Measurements from ENCODE around the gene CEP63. TPM values are rescaled to one million over a fixed set of nuclear protein-coding genes. Genes with fewer than 3 reads are reported as not detected.

The CEP63 gene
- total RNA-seq, 3 donors from 2014 or later (not counting 1 experiment from before 2014, with no cell fraction given), result 17.9 to 25.7 (median 19.5) TPM

DNA sequence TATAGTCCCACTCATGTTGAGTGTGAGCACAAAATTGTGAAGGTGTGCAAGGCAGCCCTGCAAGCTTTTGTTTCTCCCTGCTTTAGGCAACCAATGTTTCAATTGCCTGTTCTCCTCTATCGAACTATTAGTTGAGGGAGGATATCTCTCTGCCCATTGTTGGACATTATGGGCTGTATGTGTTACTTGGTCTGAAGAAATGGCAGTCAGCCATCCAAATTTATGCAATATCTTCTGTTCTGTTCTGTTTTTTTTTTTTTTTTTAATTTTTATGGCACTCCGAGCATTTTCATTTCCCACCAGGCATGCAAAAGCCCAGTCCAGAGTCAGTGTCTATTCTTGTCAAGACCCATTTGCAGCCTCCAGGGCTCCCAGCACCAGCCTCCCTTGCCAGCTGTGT is 44.0 kb upstream of the CEP63 start:
- Histone ChIP-seq H3K4me1 (ENCODE audit: control insufficient read depth, insufficient read depth, low read length) (no peaks in the 10 kb centered on the region), H3K27me3 (ENCODE audit: control insufficient read depth, insufficient read depth, low read length) (peaks cover 5% of the 10 kb centered on the region), H3K27ac (ENCODE audit: low read length) (no peak overlapping the region), H3K4me3 (ENCODE audit: low read length) (no peak overlapping the region), H3K9me3 (ENCODE audit: control insufficient read depth, insufficient read depth, low read length) (no peaks in the 10 kb centered on the region), H3K36me3 (ENCODE audit: control insufficient read depth, insufficient read depth, low read length) (no peaks in the 10 kb centered on the region)
- WGBS (ENCODE audit: insufficient coverage), result 100% methylated on average over 2 of the region's 2 CpGs
- H3K27ac Mint-ChIP-seq, result no peak overlapping the region
- H3K4me3 Mint-ChIP-seq, result no peak overlapping the region
- H3K9me3 Mint-ChIP-seq, result peaks cover 4 to 11% of the 10 kb centered on the region in 2 donors
- intact Hi-C loops (cut with micrococcal nuclease), result no loop called here
- no peak for DNase-seq
- H3K4me1 Mint-ChIP-seq, result no peaks in the 10 kb centered on the region
- H3K27me3 Mint-ChIP-seq (ENCODE audit: low read depth in 2 of 2), result peaks cover 36 to 40% of the 10 kb centered on the region in 2 donors
- ATAC-seq, result no peak
- H3K36me3 Mint-ChIP-seq, result no peaks in the 10 kb centered on the region
- TF ChIP-seq, protein P1, sequence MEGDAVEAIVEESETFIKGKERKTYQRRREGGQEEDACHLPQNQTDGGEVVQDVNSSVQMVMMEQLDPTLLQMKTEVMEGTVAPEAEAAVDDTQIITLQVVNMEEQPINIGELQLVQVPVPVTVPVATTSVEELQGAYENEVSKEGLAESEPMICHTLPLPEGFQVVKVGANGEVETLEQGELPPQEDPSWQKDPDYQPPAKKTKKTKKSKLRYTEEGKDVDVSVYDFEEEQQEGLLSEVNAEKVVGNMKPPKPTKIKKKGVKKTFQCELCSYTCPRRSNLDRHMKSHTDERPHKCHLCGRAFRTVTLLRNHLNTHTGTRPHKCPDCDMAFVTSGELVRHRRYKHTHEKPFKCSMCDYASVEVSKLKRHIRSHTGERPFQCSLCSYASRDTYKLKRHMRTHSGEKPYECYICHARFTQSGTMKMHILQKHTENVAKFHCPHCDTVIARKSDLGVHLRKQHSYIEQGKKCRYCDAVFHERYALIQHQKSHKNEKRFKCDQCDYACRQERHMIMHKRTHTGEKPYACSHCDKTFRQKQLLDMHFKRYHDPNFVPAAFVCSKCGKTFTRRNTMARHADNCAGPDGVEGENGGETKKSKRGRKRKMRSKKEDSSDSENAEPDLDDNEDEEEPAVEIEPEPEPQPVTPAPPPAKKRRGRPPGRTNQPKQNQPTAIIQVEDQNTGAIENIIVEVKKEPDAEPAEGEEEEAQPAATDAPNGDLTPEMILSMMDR (IDR thresholded peaks at IDR 0.05), result no peak

DNA sequence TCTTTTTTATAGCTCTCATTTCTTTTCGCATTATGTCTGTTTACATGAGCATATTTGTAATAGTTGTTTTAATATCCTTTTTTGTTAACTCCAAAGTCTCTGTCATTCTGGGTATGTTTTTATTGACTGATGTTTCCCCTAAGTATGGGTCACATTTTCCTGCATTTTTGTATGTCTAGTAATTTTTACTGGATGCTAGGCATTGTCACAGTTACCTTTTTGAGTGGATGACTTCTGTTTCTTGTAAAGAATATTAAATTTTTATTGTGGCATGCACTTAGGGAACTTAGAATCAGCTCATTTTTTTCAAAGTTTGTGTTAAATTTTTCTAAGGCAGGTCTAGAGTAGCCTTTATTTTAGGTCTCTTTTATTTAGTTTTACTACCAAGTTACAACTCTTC is 40.8 kb upstream of the CEP63 start:
- H3K27ac Mint-ChIP-seq, result no peak overlapping the region
- Histone ChIP-seq H3K9me3 (ENCODE audit: control insufficient read depth, insufficient read depth, low read length) (no peaks in the 10 kb centered on the region), H3K27ac (ENCODE audit: low read length) (no peak overlapping the region), H3K36me3 (ENCODE audit: control insufficient read depth, insufficient read depth, low read length) (no peaks in the 10 kb centered on the region), H3K4me3 (ENCODE audit: low read length) (no peak overlapping the region), H3K27me3 (ENCODE audit: control insufficient read depth, insufficient read depth, low read length) (peaks cover 5% of the 10 kb centered on the region), H3K4me1 (ENCODE audit: control insufficient read depth, insufficient read depth, low read length) (no peaks in the 10 kb centered on the region)
- ATAC-seq, result no peak
- H3K4me3 Mint-ChIP-seq, result no peak overlapping the region
- intact Hi-C loops (cut with micrococcal nuclease), result no loop called here
- H3K36me3 Mint-ChIP-seq, result no peaks in the 10 kb centered on the region
- TF ChIP-seq, protein P1 (IDR thresholded peaks at IDR 0.05), result no peak
- no peaks in the 10 kb centered on the region for H3K4me1 Mint-ChIP-seq
- no CpG with 5 or more reads among the region's 1 CpG for WGBS (ENCODE audit: insufficient coverage)
- DNase-seq, result no peak
- peaks cover 4 to 11% of the 10 kb centered on the region in 2 donors for H3K9me3 Mint-ChIP-seq
- H3K27me3 Mint-ChIP-seq (ENCODE audit: low read depth in 2 of 2), result peaks cover 27 to 29% of the 10 kb centered on the region in 2 donors

DNA sequence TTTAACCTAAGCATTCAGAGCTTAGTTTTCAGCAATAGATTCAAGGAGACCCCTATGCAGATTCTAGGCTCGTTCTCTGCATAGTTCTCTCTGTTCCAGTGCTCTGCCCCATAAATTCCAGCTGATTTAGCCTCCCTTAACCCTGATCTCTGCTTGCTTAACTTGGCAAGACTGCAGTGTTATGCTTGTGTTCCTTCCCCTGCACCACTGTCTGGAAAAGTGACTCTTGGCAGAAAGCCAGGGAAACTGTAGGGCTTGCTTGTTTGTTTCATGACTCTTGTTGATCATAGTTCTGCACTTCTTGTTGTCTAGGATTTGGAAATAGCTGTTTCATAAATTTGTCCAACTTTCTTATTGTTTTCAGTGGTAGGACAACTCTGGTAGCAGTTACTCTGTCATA is 40.2 kb upstream of the CEP63 start:
- WGBS (ENCODE audit: insufficient coverage), result 65% methylated on average over 1 of the region's 1 CpG
- no peaks in the 10 kb centered on the region for H3K9me3 ChIP-seq (ENCODE audit: control insufficient read depth, insufficient read depth, low read length)
- H3K4me3 ChIP-seq (ENCODE audit: low read length), result no peak overlapping the region
- no peaks in the 10 kb centered on the region for H3K4me1 Mint-ChIP-seq
- H3K27ac ChIP-seq (ENCODE audit: low read length), result no peak overlapping the region
- H3K27me3 ChIP-seq (ENCODE audit: control insufficient read depth, insufficient read depth, low read length), result peaks cover 5% of the 10 kb centered on the region
- H3K36me3 Mint-ChIP-seq, result no peaks in the 10 kb centered on the region
- H3K4me1 ChIP-seq (ENCODE audit: control insufficient read depth, insufficient read depth, low read length), result no peaks in the 10 kb centered on the region
- peaks cover 24 to 25% of the 10 kb centered on the region in 2 donors for H3K27me3 Mint-ChIP-seq (ENCODE audit: low read depth in 2 of 2)
- no peaks in the 10 kb centered on the region for H3K36me3 ChIP-seq (ENCODE audit: control insufficient read depth, insufficient read depth, low read length)
- ATAC-seq (no peak), DNase-seq (no peak)
- intact Hi-C loops (cut with micrococcal nuclease), result no loop called here
- TF ChIP-seq, protein P1 (IDR thresholded peaks at IDR 0.05), result no peak
- H3K4me3 Mint-ChIP-seq, result no peak overlapping the region
- H3K27ac Mint-ChIP-seq, result no peak overlapping the region
- H3K9me3 Mint-ChIP-seq, result peaks cover 4 to 11% of the 10 kb centered on the region in 2 donors

DNA sequence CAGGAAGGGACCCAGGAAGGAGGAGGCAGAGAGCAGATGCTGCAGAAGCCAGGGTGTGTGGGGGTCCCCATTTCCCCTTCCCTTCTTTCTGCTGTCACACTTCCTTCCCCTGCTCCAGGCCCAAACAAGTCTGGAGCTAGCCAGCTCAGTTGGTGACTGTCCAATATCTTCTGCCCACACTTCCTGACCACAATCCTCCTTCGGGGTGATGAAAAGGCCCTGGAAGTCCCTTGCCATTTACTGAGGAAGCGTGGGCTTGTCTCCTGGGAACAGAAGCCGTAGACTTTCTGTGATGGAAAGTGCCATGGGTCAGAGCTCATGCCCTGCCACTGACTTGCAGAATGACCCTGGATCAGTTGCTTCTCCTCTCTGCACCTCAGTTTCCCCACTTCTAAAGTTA is 39.1 kb upstream of the CEP63 start:
- H3K9me3 Mint-ChIP-seq, result peaks cover 4 to 11% of the 10 kb centered on the region in 2 donors
- intact Hi-C loops (cut with micrococcal nuclease), result no loop called here
- H3K27me3 Mint-ChIP-seq (ENCODE audit: low read depth in 2 of 2), result peaks cover 19 to 20% of the 10 kb centered on the region in 2 donors

More for the DNA sequence above, 39.1 kb upstream of the CEP63 start:
- peaks cover 5% of the 10 kb centered on the region for H3K27me3 ChIP-seq (ENCODE audit: control insufficient read depth, insufficient read depth, low read length)
- Mint-ChIP-seq H3K4me3 (no peak overlapping the region), H3K36me3 (no peaks in the 10 kb centered on the region), H3K27ac (no peak overlapping the region), H3K4me1 (no peaks in the 10 kb centered on the region)
- no peak overlapping the region for H3K27ac ChIP-seq (ENCODE audit: low read length)
- DNase-seq (no peak), ATAC-seq (no peak)
- H3K4me3 ChIP-seq (ENCODE audit: low read length), result no peak overlapping the region
- H3K9me3 ChIP-seq (ENCODE audit: control insufficient read depth, insufficient read depth, low read length), result no peaks in the 10 kb centered on the region
- no peaks in the 10 kb centered on the region for H3K36me3 ChIP-seq (ENCODE audit: control insufficient read depth, insufficient read depth, low read length)
- TF ChIP-seq, protein P1 (IDR thresholded peaks at IDR 0.05), result no peak
- WGBS (ENCODE audit: insufficient coverage), result 51% methylated on average over 3 of the region's 3 CpGs
- H3K4me1 ChIP-seq (ENCODE audit: control insufficient read depth, insufficient read depth, low read length), result no peaks in the 10 kb centered on the region

Measured in natural killer cell (primary cell).